ENCODE data around the gene TBRG4. TPM values are rescaled to one million over a fixed set of nuclear protein-coding genes. Genes with fewer than 3 reads are reported as not detected.

TBRG4 gene
- polyA plus RNA-seq, 1 donor from 2014 or later, result 52.8 TPM

DNA sequence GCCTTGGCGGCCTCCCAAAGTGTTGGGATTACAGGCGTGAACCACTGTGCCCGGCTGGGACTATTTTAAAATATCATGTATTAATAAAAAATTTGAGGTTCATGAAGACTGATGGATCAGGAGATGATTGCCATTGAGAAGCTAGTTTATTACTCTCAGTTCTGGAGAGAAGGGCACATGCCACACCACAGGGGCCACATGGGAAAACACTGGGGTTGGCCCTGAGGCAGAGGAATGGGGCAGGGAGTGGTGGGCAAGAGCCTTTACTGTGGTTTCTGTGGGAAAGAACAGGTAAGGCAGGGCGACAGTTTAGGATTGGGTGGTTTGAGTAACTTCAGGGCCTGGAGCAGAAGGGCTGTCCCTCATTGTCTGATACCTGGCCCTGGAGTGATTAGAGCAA lies 6.8 kb upstream of the TBRG4 start:
- Histone ChIP-seq H3K36me3 (ENCODE audit: insufficient read depth, low read length) (no peaks in the 10 kb centered on the region), H3K9me2 (ENCODE audit: insufficient read depth, low read length) (no peaks in the 10 kb centered on the region), H4K20me1 (ENCODE audit: insufficient read depth) (no peaks in the 10 kb centered on the region), H3K9ac (ENCODE audit: low read length) (no peak overlapping the region), H3K4me3 (ENCODE audit: low read length) (no peak overlapping the region), H2AFZ (ENCODE audit: low read depth, low read length) (no peak overlapping the region), H3K27me3 (ENCODE audit: insufficient read depth, low read depth, low read length) (no peaks in the 10 kb centered on the region), H3K4me2 (ENCODE audit: low read length) (no peak overlapping the region), H3K79me2 (replicated peaks; ENCODE audit: insufficient read depth, low read length) (no peaks in the 10 kb centered on the region), H3F3A (ENCODE audit: insufficient read depth, low read length, poor library complexity, severe bottlenecking) (no peaks in the 10 kb centered on the region), H3K9me3 (ENCODE audit: low read length) (no peaks in the 10 kb centered on the region), H3K27ac (ENCODE audit: low read length) (no peak overlapping the region)
- TF ChIP-seq, protein P1, sequence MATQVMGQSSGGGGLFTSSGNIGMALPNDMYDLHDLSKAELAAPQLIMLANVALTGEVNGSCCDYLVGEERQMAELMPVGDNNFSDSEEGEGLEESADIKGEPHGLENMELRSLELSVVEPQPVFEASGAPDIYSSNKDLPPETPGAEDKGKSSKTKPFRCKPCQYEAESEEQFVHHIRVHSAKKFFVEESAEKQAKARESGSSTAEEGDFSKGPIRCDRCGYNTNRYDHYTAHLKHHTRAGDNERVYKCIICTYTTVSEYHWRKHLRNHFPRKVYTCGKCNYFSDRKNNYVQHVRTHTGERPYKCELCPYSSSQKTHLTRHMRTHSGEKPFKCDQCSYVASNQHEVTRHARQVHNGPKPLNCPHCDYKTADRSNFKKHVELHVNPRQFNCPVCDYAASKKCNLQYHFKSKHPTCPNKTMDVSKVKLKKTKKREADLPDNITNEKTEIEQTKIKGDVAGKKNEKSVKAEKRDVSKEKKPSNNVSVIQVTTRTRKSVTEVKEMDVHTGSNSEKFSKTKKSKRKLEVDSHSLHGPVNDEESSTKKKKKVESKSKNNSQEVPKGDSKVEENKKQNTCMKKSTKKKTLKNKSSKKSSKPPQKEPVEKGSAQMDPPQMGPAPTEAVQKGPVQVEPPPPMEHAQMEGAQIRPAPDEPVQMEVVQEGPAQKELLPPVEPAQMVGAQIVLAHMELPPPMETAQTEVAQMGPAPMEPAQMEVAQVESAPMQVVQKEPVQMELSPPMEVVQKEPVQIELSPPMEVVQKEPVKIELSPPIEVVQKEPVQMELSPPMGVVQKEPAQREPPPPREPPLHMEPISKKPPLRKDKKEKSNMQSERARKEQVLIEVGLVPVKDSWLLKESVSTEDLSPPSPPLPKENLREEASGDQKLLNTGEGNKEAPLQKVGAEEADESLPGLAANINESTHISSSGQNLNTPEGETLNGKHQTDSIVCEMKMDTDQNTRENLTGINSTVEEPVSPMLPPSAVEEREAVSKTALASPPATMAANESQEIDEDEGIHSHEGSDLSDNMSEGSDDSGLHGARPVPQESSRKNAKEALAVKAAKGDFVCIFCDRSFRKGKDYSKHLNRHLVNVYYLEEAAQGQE (IDR thresholded peaks at IDR 0.05; ENCODE audit: borderline replicate concordance), result no peak
- TF ChIP-seq RAD21 (conservative IDR thresholded peaks at IDR 0.05) (no peak), EZH2 (IDR thresholded peaks at IDR 0.05; ENCODE audit: borderline replicate concordance, insufficient read depth, low read length, poor library complexity, severe bottlenecking) (no peak), TAF1 (IDR thresholded peaks at IDR 0.05; ENCODE audit: low read depth) (no peak), SMC3 (conservative IDR thresholded peaks at IDR 0.05; ENCODE audit: poor library complexity) (no peak), MXI1 (conservative IDR thresholded peaks at IDR 0.05; ENCODE audit: poor library complexity, severe bottlenecking) (no peak), POLR2AphosphoS5 (IDR thresholded peaks at IDR 0.05) (no peak), EP300 (conservative IDR thresholded peaks at IDR 0.05; ENCODE audit: poor library complexity, severe bottlenecking) (no peak)
- TF ChIP-seq, protein P2, sequence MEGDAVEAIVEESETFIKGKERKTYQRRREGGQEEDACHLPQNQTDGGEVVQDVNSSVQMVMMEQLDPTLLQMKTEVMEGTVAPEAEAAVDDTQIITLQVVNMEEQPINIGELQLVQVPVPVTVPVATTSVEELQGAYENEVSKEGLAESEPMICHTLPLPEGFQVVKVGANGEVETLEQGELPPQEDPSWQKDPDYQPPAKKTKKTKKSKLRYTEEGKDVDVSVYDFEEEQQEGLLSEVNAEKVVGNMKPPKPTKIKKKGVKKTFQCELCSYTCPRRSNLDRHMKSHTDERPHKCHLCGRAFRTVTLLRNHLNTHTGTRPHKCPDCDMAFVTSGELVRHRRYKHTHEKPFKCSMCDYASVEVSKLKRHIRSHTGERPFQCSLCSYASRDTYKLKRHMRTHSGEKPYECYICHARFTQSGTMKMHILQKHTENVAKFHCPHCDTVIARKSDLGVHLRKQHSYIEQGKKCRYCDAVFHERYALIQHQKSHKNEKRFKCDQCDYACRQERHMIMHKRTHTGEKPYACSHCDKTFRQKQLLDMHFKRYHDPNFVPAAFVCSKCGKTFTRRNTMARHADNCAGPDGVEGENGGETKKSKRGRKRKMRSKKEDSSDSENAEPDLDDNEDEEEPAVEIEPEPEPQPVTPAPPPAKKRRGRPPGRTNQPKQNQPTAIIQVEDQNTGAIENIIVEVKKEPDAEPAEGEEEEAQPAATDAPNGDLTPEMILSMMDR (IDR thresholded peaks at IDR 0.05; ENCODE audit: poor library complexity, severe bottlenecking), result no peak

DNA sequence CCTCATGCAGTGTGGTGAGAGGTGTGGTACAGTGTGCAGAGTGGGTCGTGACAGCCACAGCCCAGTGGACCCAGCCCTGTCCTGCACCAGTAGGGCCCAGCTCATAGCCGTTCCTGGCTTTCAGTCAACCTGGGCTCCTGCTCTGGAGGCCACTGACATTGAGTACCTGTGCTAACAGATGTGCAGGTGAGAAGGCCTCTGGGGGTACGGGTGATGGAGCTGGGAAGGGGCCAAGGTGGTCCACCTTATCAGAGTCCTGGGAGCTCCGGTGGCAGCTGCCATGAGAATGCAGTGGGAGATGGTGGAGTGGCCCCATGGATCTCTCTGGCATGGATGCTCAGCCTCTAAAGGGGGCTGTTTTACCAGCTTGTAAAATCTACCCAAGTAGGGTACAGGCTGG lies 6.1 kb upstream of the TBRG4 start:
- Histone ChIP-seq H3F3A (ENCODE audit: insufficient read depth, low read length, poor library complexity, severe bottlenecking) (no peaks in the 10 kb centered on the region), H3K9ac (ENCODE audit: low read length) (no peak overlapping the region), H3K9me3 (ENCODE audit: low read length) (no peaks in the 10 kb centered on the region), H4K20me1 (ENCODE audit: insufficient read depth) (no peaks in the 10 kb centered on the region), H3K9me2 (ENCODE audit: insufficient read depth, low read length) (no peaks in the 10 kb centered on the region), H3K27ac (ENCODE audit: low read length) (no peak overlapping the region), H3K4me2 (ENCODE audit: low read length) (no peak overlapping the region), H3K79me2 (replicated peaks; ENCODE audit: insufficient read depth, low read length) (no peaks in the 10 kb centered on the region), H2AFZ (ENCODE audit: low read depth, low read length) (no peak overlapping the region), H3K27me3 (ENCODE audit: insufficient read depth, low read depth, low read length) (no peaks in the 10 kb centered on the region), H3K36me3 (ENCODE audit: insufficient read depth, low read length) (no peaks in the 10 kb centered on the region), H3K4me3 (ENCODE audit: low read length) (no peak overlapping the region)
- no peak for TF ChIP-seq RAD21 (conservative IDR thresholded peaks at IDR 0.05)
- no peak for TF ChIP-seq SMC3 (conservative IDR thresholded peaks at IDR 0.05; ENCODE audit: poor library complexity)
- no peak for TF ChIP-seq EZH2 (IDR thresholded peaks at IDR 0.05; ENCODE audit: borderline replicate concordance, insufficient read depth, low read length, poor library complexity, severe bottlenecking)
- TF ChIP-seq EP300 (conservative IDR thresholded peaks at IDR 0.05; ENCODE audit: poor library complexity, severe bottlenecking), result no peak
